ENCODE data around the gene CFAP410.

- TF ChIP-seq, protein P1, sequence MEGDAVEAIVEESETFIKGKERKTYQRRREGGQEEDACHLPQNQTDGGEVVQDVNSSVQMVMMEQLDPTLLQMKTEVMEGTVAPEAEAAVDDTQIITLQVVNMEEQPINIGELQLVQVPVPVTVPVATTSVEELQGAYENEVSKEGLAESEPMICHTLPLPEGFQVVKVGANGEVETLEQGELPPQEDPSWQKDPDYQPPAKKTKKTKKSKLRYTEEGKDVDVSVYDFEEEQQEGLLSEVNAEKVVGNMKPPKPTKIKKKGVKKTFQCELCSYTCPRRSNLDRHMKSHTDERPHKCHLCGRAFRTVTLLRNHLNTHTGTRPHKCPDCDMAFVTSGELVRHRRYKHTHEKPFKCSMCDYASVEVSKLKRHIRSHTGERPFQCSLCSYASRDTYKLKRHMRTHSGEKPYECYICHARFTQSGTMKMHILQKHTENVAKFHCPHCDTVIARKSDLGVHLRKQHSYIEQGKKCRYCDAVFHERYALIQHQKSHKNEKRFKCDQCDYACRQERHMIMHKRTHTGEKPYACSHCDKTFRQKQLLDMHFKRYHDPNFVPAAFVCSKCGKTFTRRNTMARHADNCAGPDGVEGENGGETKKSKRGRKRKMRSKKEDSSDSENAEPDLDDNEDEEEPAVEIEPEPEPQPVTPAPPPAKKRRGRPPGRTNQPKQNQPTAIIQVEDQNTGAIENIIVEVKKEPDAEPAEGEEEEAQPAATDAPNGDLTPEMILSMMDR (IDR thresholded peaks at IDR 0.05) = no peak
- TF ChIP-seq, protein P2, sequence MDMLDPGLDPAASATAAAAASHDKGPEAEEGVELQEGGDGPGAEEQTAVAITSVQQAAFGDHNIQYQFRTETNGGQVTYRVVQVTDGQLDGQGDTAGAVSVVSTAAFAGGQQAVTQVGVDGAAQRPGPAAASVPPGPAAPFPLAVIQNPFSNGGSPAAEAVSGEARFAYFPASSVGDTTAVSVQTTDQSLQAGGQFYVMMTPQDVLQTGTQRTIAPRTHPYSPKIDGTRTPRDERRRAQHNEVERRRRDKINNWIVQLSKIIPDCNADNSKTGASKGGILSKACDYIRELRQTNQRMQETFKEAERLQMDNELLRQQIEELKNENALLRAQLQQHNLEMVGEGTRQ (CRISPR knock-in tag; IDR thresholded peaks at IDR 0.05) = no peak
- no peak for TF ChIP-seq MAX (CRISPR knock-in tag; IDR thresholded peaks at IDR 0.05)
- TF ChIP-seq FOXP4 (CRISPR knock-in tag; IDR thresholded peaks at IDR 0.05) = no peak
- TF ChIP-seq RELA (CRISPR knock-in tag; IDR thresholded peaks at IDR 0.05; ENCODE audit: borderline replicate concordance) = no peak
- TF ChIP-seq KAT7 (CRISPR knock-in tag; IDR thresholded peaks at IDR 0.05; ENCODE audit: borderline replicate concordance) = no peak
- TF ChIP-seq NR3C1 (CRISPR knock-in tag; conservative IDR thresholded peaks at IDR 0.05; ENCODE audit: low read depth) = no peak
- TF ChIP-seq SMAD3 (CRISPR knock-in tag; IDR thresholded peaks at IDR 0.05; ENCODE audit: borderline replicate concordance) = no peak
- no peak for TF ChIP-seq ZNF121 (CRISPR knock-in tag; IDR thresholded peaks at IDR 0.05)
- TF ChIP-seq IRF2 (CRISPR knock-in tag; IDR thresholded peaks at IDR 0.05; ENCODE audit: borderline replicate concordance, low read depth) = no peak
These were observed 57.4 kb downstream of the CFAP410 start for GRCh38 chr21:44281801-44282200.
